ENCODE measurements around the gene IER3IP1. TPM values are rescaled to one million over a fixed set of nuclear protein-coding genes. Genes with fewer than 3 reads are reported as not detected.
A peak's percentile ranks its signal among the peaks of the same experiment; 100 is the strongest.

IER3IP1 gene
- total and polyA plus RNA-seq, 4 experiments from 2014 or later: 7.8 to 30.9 (median 13.2) TPM

- ChIA-PET POLR2A (ENCODE audit: partially characterized antibody) (no interaction called here), CTCF (ENCODE audit: partially characterized antibody) (no interaction called here)
- no peak overlapping the region for H3K4me3 Mint-ChIP-seq
- H3K27me3 Mint-ChIP-seq: no peaks in the 10 kb centered on the region
- Histone ChIP-seq H3K9me3 (ENCODE audit: control insufficient read depth in 1 of 2, low read length in 2 of 2) (no peaks in the 10 kb centered on the region), H3K27ac (ENCODE audit: low read depth, low read length) (no peak overlapping the region), H3K36me3 (ENCODE audit: insufficient read depth, low read length) (no peaks in the 10 kb centered on the region), H3K27me3 (ENCODE audit: insufficient read depth, low read length) (no peaks in the 10 kb centered on the region), H3K4me1 (ENCODE audit: insufficient read depth, low read length) (peaks cover 31% of the 10 kb centered on the region), H3K4me3 (ENCODE audit: low read length in 2 of 2) (no peak overlapping the region)
- H3K36me3 Mint-ChIP-seq: peaks cover 4 to 14% of the 10 kb centered on the region in 2 donors
- no peak overlapping the region for H3K27ac Mint-ChIP-seq
- peaks cover 36 to 71% (median 56%) of the 10 kb centered on the region in 4 donors for H3K4me1 Mint-ChIP-seq
- H3K9me3 Mint-ChIP-seq: no peaks in the 10 kb centered on the region
- DNase-seq: no peak
- intact Hi-C loops (cut with micrococcal nuclease): no loop called here
Observed at GRCh38 chr18:47146206-47146605, 30.0 kb downstream of the IER3IP1 start.

GRCh38 chr18:47143899-47144485, 32.2 kb downstream of the IER3IP1 start:
- Histone ChIP-seq H3K27me3 (ENCODE audit: insufficient read depth, low read length) (no peaks in the 10 kb centered on the region), H3K36me3 (ENCODE audit: insufficient read depth, low read length) (no peaks in the 10 kb centered on the region), H3K4me3 (ENCODE audit: low read length in 2 of 2) (no peak overlapping the region), H3K9me3 (ENCODE audit: control insufficient read depth in 1 of 2, low read length in 2 of 2) (no peaks in the 10 kb centered on the region), H3K4me1 (ENCODE audit: insufficient read depth, low read length) (peaks cover 18% of the 10 kb centered on the region), H3K27ac (ENCODE audit: low read depth, low read length) (no peak overlapping the region)
- ChIA-PET POLR2A (ENCODE audit: partially characterized antibody) (no interaction called here), CTCF (ENCODE audit: partially characterized antibody) (no interaction called here)
- Mint-ChIP-seq H3K27me3 (no peaks in the 10 kb centered on the region), H3K36me3 (peaks cover 4 to 10% of the 10 kb centered on the region in 2 donors), H3K4me1 (peaks cover 20 to 54% (median 41%) of the 10 kb centered on the region in 4 donors), H3K4me3 (no peak overlapping the region), H3K27ac (peak overlapping the region in 1 of 7 donors; percentile 15), H3K9me3 (no peaks in the 10 kb centered on the region)
- DNase-seq: no peak
- intact Hi-C loops (cut with micrococcal nuclease): no loop called here

- Histone ChIP-seq H3K4me1 (ENCODE audit: insufficient read depth, low read length) (peaks cover 10% of the 10 kb centered on the region), H3K4me3 (ENCODE audit: low read length in 2 of 2) (no peak overlapping the region), H3K27ac (ENCODE audit: low read depth, low read length) (no peak overlapping the region), H3K36me3 (ENCODE audit: insufficient read depth, low read length) (no peaks in the 10 kb centered on the region), H3K27me3 (ENCODE audit: insufficient read depth, low read length) (no peaks in the 10 kb centered on the region), H3K9me3 (ENCODE audit: control insufficient read depth in 1 of 2, low read length in 2 of 2) (no peaks in the 10 kb centered on the region)
- H3K36me3 Mint-ChIP-seq: peaks cover 4 to 12% of the 10 kb centered on the region in 2 donors
- ChIA-PET CTCF (ENCODE audit: partially characterized antibody) (no interaction called here), POLR2A (ENCODE audit: partially characterized antibody) (no interaction called here)
- intact Hi-C loops (cut with micrococcal nuclease): no loop called here
- no peaks in the 10 kb centered on the region for H3K27me3 Mint-ChIP-seq
- no peak overlapping the region for H3K4me3 Mint-ChIP-seq
- H3K9me3 Mint-ChIP-seq: no peaks in the 10 kb centered on the region
- no peak overlapping the region for H3K27ac Mint-ChIP-seq
- peaks cover 15 to 48% (median 37%) of the 10 kb centered on the region in 4 donors for H3K4me1 Mint-ChIP-seq
- DNase-seq: no peak
Observed at GRCh38 chr18:47143153-47143552, 33.0 kb downstream of the IER3IP1 start.

- CTCF ChIA-PET (ENCODE audit: partially characterized antibody): no interaction called here
- H3K4me1 Mint-ChIP-seq: peaks cover 14 to 35% (median 27%) of the 10 kb centered on the region in 4 donors
- H3K27me3 ChIP-seq (ENCODE audit: insufficient read depth, low read length): no peaks in the 10 kb centered on the region
- H3K9me3 ChIP-seq (ENCODE audit: control insufficient read depth in 1 of 2, low read length in 2 of 2): no peaks in the 10 kb centered on the region
- POLR2A ChIA-PET (ENCODE audit: partially characterized antibody): no interaction called here
- H3K4me1 ChIP-seq (ENCODE audit: insufficient read depth, low read length): no peaks in the 10 kb centered on the region
- H3K36me3 Mint-ChIP-seq: peaks cover 10 to 20% of the 10 kb centered on the region in 2 donors
- H3K9me3 Mint-ChIP-seq: no peaks in the 10 kb centered on the region
- no peak overlapping the region for H3K27ac ChIP-seq (ENCODE audit: low read depth, low read length)
- H3K4me3 Mint-ChIP-seq: no peak overlapping the region
- no peak for DNase-seq
- no peaks in the 10 kb centered on the region for H3K27me3 Mint-ChIP-seq
- intact Hi-C loops (cut with micrococcal nuclease): no loop called here
- no peak overlapping the region for H3K4me3 ChIP-seq (ENCODE audit: low read length in 2 of 2)
- H3K27ac Mint-ChIP-seq: peak overlapping the region in 1 of 7 donors; percentile 26
- peaks cover under 1% of the 10 kb centered on the region for H3K36me3 ChIP-seq (ENCODE audit: insufficient read depth, low read length)
Observed at GRCh38 chr18:47141289-47141688, 34.9 kb downstream of the IER3IP1 start.

GRCh38 chr18:47121146-47121545, 55.0 kb downstream of the IER3IP1 start:
- Mint-ChIP-seq H3K4me3 (no peak overlapping the region), H3K9me3 (no peaks in the 10 kb centered on the region), H3K36me3 (peaks cover 28 to 53% of the 10 kb centered on the region in 2 donors), H3K27ac (no peak overlapping the region), H3K27me3 (no peaks in the 10 kb centered on the region), H3K4me1 (peaks cover 0 to 7% (median 6%) of the 10 kb centered on the region in 4 donors)
- Histone ChIP-seq H3K9me3 (ENCODE audit: control insufficient read depth in 1 of 2, low read length in 2 of 2) (no peaks in the 10 kb centered on the region), H3K27ac (ENCODE audit: low read depth, low read length) (no peak overlapping the region), H3K27me3 (ENCODE audit: insufficient read depth, low read length) (no peaks in the 10 kb centered on the region), H3K4me1 (ENCODE audit: insufficient read depth, low read length) (no peaks in the 10 kb centered on the region), H3K4me3 (ENCODE audit: low read length in 2 of 2) (no peak overlapping the region), H3K36me3 (ENCODE audit: insufficient read depth, low read length) (no peaks in the 10 kb centered on the region)
- DNase-seq: no peak
- intact Hi-C loops (cut with micrococcal nuclease): no loop called here
- ChIA-PET CTCF (ENCODE audit: partially characterized antibody) (interaction anchor here (1.7 kb wide), 1 partner anchor 84 kb away, joined by 6 read pairs; no protein-coding TSS in a partner anchor), POLR2A (ENCODE audit: partially characterized antibody) (no interaction called here)

GRCh38 chr18:47120428-47120827, 55.7 kb downstream of the IER3IP1 start:
- Histone ChIP-seq H3K4me3 (ENCODE audit: low read length in 2 of 2) (no peak overlapping the region), H3K9me3 (ENCODE audit: control insufficient read depth in 1 of 2, low read length in 2 of 2) (no peaks in the 10 kb centered on the region), H3K27ac (ENCODE audit: low read depth, low read length) (no peak overlapping the region), H3K36me3 (ENCODE audit: insufficient read depth, low read length) (peaks cover 1% of the 10 kb centered on the region), H3K27me3 (ENCODE audit: insufficient read depth, low read length) (no peaks in the 10 kb centered on the region), H3K4me1 (ENCODE audit: insufficient read depth, low read length) (no peaks in the 10 kb centered on the region)
- Mint-ChIP-seq H3K4me3 (no peak overlapping the region), H3K36me3 (peaks cover 24 to 53% of the 10 kb centered on the region in 2 donors), H3K27me3 (no peaks in the 10 kb centered on the region), H3K9me3 (no peaks in the 10 kb centered on the region), H3K4me1 (peaks cover 0 to 7% (median 5%) of the 10 kb centered on the region in 4 donors), H3K27ac (no peak overlapping the region)
- no peak for DNase-seq
- intact Hi-C loops (cut with micrococcal nuclease): no loop called here
- CTCF ChIA-PET (ENCODE audit: partially characterized antibody): interaction anchor here (0.6 to 1.7 kb wide), 2 partner anchors 19 to 85 kb away, joined by 3 to 6 read pairs; no protein-coding TSS in a partner anchor
- POLR2A ChIA-PET (ENCODE audit: partially characterized antibody): no interaction called here

- Histone ChIP-seq H3K36me3 (ENCODE audit: insufficient read depth, low read length) (peaks cover 7% of the 10 kb centered on the region), H3K27me3 (ENCODE audit: insufficient read depth, low read length) (no peaks in the 10 kb centered on the region), H3K27ac (ENCODE audit: low read depth, low read length) (no peak overlapping the region), H3K4me1 (ENCODE audit: insufficient read depth, low read length) (no peaks in the 10 kb centered on the region), H3K9me3 (ENCODE audit: control insufficient read depth in 1 of 2, low read length in 2 of 2) (no peaks in the 10 kb centered on the region), H3K4me3 (ENCODE audit: low read length in 2 of 2) (no peak overlapping the region)
- DNase-seq: no peak
- Mint-ChIP-seq H3K4me1 (peaks cover 0 to 6% (median 5%) of the 10 kb centered on the region in 4 donors), H3K36me3 (peaks cover 28 to 57% of the 10 kb centered on the region in 2 donors), H3K27ac (no peak overlapping the region), H3K4me3 (no peak overlapping the region), H3K9me3 (no peaks in the 10 kb centered on the region), H3K27me3 (no peaks in the 10 kb centered on the region)
- POLR2A ChIA-PET (ENCODE audit: partially characterized antibody): no interaction called here
- CTCF ChIA-PET (ENCODE audit: partially characterized antibody): no interaction called here
- intact Hi-C loops (cut with micrococcal nuclease): no loop called here
Observed at GRCh38 chr18:47118981-47119380, 57.2 kb downstream of the IER3IP1 start.
